Measurements from ENCODE around the gene ST3GAL4. TPM values are rescaled to one million over a fixed set of nuclear protein-coding genes. Genes with fewer than 3 reads are reported as not detected.

ST3GAL4 gene
- total RNA-seq, 4 donors from 2014 or later: 11.8 to 53.3 (median 34.8) TPM

- no peak overlapping the region for H3K27ac ChIP-seq
- intact Hi-C loops (cut with DNase I; ENCODE audit: low total_unique reads): no loop called here
- no peak for TF ChIP-seq POLR2A (IDR thresholded peaks at IDR 0.05)
- TF ChIP-seq CTCF (IDR thresholded peaks at IDR 0.05): no peak
These were observed 77.9 kb downstream of the ST3GAL4 start for GRCh38 chr11:126433244-126433846.

GRCh38 chr11:126433989-126434949, 78.8 kb downstream of the ST3GAL4 start:
- H3K4me1 ChIP-seq: no peaks in the 10 kb centered on the region
- TF ChIP-seq POLR2A (IDR thresholded peaks at IDR 0.05) (no peak), CTCF (IDR thresholded peaks at IDR 0.05) (no peak)
- H3K36me3 ChIP-seq: no peaks in the 10 kb centered on the region
- no peaks in the 10 kb centered on the region for H3K27me3 ChIP-seq
- DNase-seq: no peak
- no peak overlapping the region for H3K4me3 ChIP-seq
- no peaks in the 10 kb centered on the region for H3K9me3 ChIP-seq
- H3K27ac ChIP-seq: no peak overlapping the region
- intact Hi-C loops (cut with DNase I; ENCODE audit: low total_unique reads): no loop called here

More at GRCh38 chr11:126433244-126433846, 77.9 kb downstream of the ST3GAL4 start:
- no peaks in the 10 kb centered on the region for H3K36me3 ChIP-seq
- DNase-seq: no peak
- H3K9me3 ChIP-seq: no peaks in the 10 kb centered on the region
- no peak overlapping the region for H3K4me3 ChIP-seq
- no peaks in the 10 kb centered on the region for H3K27me3 ChIP-seq
- no peaks in the 10 kb centered on the region for H3K4me1 ChIP-seq

GRCh38 chr11:126434950-126435335, 79.5 kb downstream of the ST3GAL4 start:
- intact Hi-C loops (cut with DNase I; ENCODE audit: low total_unique reads): no loop called here

GRCh38 chr11:126436209-126436755, 80.8 kb downstream of the ST3GAL4 start:
- DNase-seq: no peak
- Histone ChIP-seq H3K4me1 (no peaks in the 10 kb centered on the region), H3K4me3 (no peak overlapping the region), H3K9me3 (no peaks in the 10 kb centered on the region), H3K27ac (no peak overlapping the region), H3K36me3 (no peaks in the 10 kb centered on the region), H3K27me3 (no peaks in the 10 kb centered on the region)
- TF ChIP-seq CTCF (IDR thresholded peaks at IDR 0.05) (no peak), POLR2A (IDR thresholded peaks at IDR 0.05) (no peak)
- intact Hi-C loops (cut with DNase I; ENCODE audit: low total_unique reads): no loop called here

More at GRCh38 chr11:126434950-126435335, 79.5 kb downstream of the ST3GAL4 start:
- no peak for DNase-seq
- H3K27me3 ChIP-seq: no peaks in the 10 kb centered on the region
- H3K4me1 ChIP-seq: no peaks in the 10 kb centered on the region
- H3K36me3 ChIP-seq: no peaks in the 10 kb centered on the region
- no peaks in the 10 kb centered on the region for H3K9me3 ChIP-seq
- H3K27ac ChIP-seq: no peak overlapping the region
- no peak overlapping the region for H3K4me3 ChIP-seq
- TF ChIP-seq CTCF (IDR thresholded peaks at IDR 0.05): no peak
- TF ChIP-seq POLR2A (IDR thresholded peaks at IDR 0.05): no peak

GRCh38 chr11:126437731-126438130, 82.2 kb downstream of the ST3GAL4 start:
- no peaks in the 10 kb centered on the region for H3K36me3 ChIP-seq
- H3K4me3 ChIP-seq: no peak overlapping the region
- H3K9me3 ChIP-seq: no peaks in the 10 kb centered on the region
- no peak for TF ChIP-seq CTCF (IDR thresholded peaks at IDR 0.05)
- no peak overlapping the region for H3K27ac ChIP-seq
- no peak for DNase-seq
- no peaks in the 10 kb centered on the region for H3K27me3 ChIP-seq
- intact Hi-C loops (cut with DNase I; ENCODE audit: low total_unique reads): no loop called here
- no peaks in the 10 kb centered on the region for H3K4me1 ChIP-seq
